Spleen (tissue), 11 donors: ENCODE results near the gene ACACB. TPM values are rescaled to one million over a fixed set of nuclear protein-coding genes. Genes with fewer than 3 reads are reported as not detected.

ENCODE experiments used
- DNase-seq: peaks from one replicate; pipeline ENCODE4 v3.0.0-alpha.2; 2020
- H3K27ac ChIP-seq, 8 donors: fragments of 200-600 bp; sonication (generic) in 7 of 8; 1 replicate in 4 of 8; 2 replicates in 4 of 8; pipeline versions ENCODE4 v1.5.0 to v1.8.0; 2016 to 2021; ENCODE audit warnings: inconsistent platforms in 4 of 8, mild to moderate bottlenecking in 4 of 8, moderate library complexity in 1 of 8
- H3K27me3 ChIP-seq, 7 donors: fragments of 200-600 bp; sonication (generic) in 6 of 7; replicated peaks in 1 of 7; 1 replicate in 4 of 7; 2 replicates in 3 of 7; pipeline versions ENCODE4 v1.5.0 to v1.8.0; 2016 to 2021; ENCODE audit warnings: inconsistent platforms in 3 of 7, mild to moderate bottlenecking in 1 of 7
- H3K36me3 ChIP-seq, 6 donors: fragments of 200-600 bp; sonication (generic) in 5 of 6; 1 replicate in 4 of 6; 2 replicates in 2 of 6; pipeline versions ENCODE4 v1.5.0 to v1.8.0; 2016 to 2021; ENCODE audit warnings: inconsistent platforms in 2 of 6
- H3K4me1 ChIP-seq, 6 donors: fragments of 200-600 bp; sonication (generic) in 5 of 6; 1 replicate in 3 of 6; 2 replicates in 3 of 6; pipeline versions ENCODE4 v1.5.0 to v1.8.0; 2016 to 2021; ENCODE audit warnings: inconsistent platforms in 3 of 6
- H3K4me3 ChIP-seq, 8 donors: fragments of 200-600 bp; sonication (generic) in 7 of 8; 1 replicate in 4 of 8; 2 replicates in 4 of 8; pipeline versions ENCODE4 v1.5.0 to v1.8.0; 2016 to 2021; ENCODE audit warnings: inconsistent platforms in 4 of 8, mild to moderate bottlenecking in 4 of 8, moderate library complexity in 2 of 8
- H3K9me3 ChIP-seq, 8 donors: fragments of 200-600 bp; sonication (generic) in 7 of 8; 1 replicate in 4 of 8; 2 replicates in 4 of 8; pipeline versions ENCODE4 v1.5.0 to v1.8.0; 2016 to 2021; ENCODE audit warnings: inconsistent platforms in 4 of 8
- CTCF ChIP-seq, 11 experiments: fragments of 200-600 bp in 7 of 11; fragments of 450-650 bp in 4 of 11; sonication (generic) in 4 of 11; IDR thresholded peaks in 8 of 11; conservative IDR thresholded peaks in 3 of 11; 1 replicate in 7 of 11; 2 replicates in 4 of 11; pipeline versions ENCODE4 v1.4.0 to v1.8.0; 2016 to 2021; ENCODE audit warnings: antibody characterized with exemption in 11 of 11, inconsistent platforms in 4 of 11, mild to moderate bottlenecking in 1 of 11
- POLR2A ChIP-seq, 3 donors: fragments of 450-650 bp; IDR thresholded peaks; one replicate each; pipeline ENCODE4 v1.5.1; 2017; ENCODE audit warnings: antibody characterized with exemption in 3 of 3, mild to moderate bottlenecking in 1 of 3
- POLR2AphosphoS5 ChIP-seq, 3 donors: sonication (generic); formaldehyde crosslinking; IDR thresholded peaks; one replicate each; pipeline ENCODE4 v1.5.1; 2017; ENCODE audit warnings: antibody characterized with exemption in 3 of 3
- WGBS, 5 donors: extraction: QIAGEN DNeasy Blood & Tissue Kit in 3 of 5; methylation state at CpG; one replicate each; pipeline versions ENCODE4 v1.1.5 to v1.1.7; 2013 to 2018; 5-methylcytosine and 5-hydroxymethylcytosine counted together
- intact Hi-C: fragments of 100-400 bp; cut with DNase I; formaldehyde crosslinking; loops from one replicate; pipeline ENCODE4 v1.15.0; 2023; ENCODE audit warnings: low total_unique reads
- polyA plus RNA-seq, 3 donors: library from polyadenylated mRNA; stranded (reverse); fragments of 200-250 nt; gene quantifications; one replicate each; pipeline ENCODE4 v1.2.1, GENCODE V29; 2013
- total RNA-seq, 7 donors: library from RNA; depleted of rRNA in 3 of 7; stranded (reverse); fragments of >200 nt in 3 of 7; fragmentation: NEBNext Ultra II Directional in 4 of 7; extraction: Animal tissue kit (Norgen Biotek cat#: 25700) in 4 of 7; gene quantifications; one replicate each; pipeline versions ENCODE4 v1.1.0 to v1.2.1, GENCODE V29; 2016 to 2021
- donor health status: healthy with polysubstance abuse.
- donor health status: DM: no; HTN: no; CAD: no; lungs with moderate emphysema.
- donor health status: DM: no; HTN: no; CAD: no.
- donor health status: Bipolar disorder and iron deficiency.
- donor health status: healthy.
- donor health status: DM: no; HTN: no; CAD: no.
- donor health status: DM: yes; HTN: yes; CAD: no.

The ACACB gene
- total and polyA plus RNA-seq, 10 donors = 2.8 to 111 (median 29.1) TPM

- DNase-seq = no peak
- Histone ChIP-seq H3K4me1 (peaks cover 0 to 3% (median 0%) of the 10 kb centered on the region in 6 donors), H3K27ac (no peak overlapping the region), H3K9me3 (peaks cover 0 to 20% (median 16%) of the 10 kb centered on the region in 8 donors), H3K4me3 (no peak overlapping the region), H3K27me3 (no peaks in the 10 kb centered on the region), H3K36me3 (peaks cover 0 to 96% (median 13%) of the 10 kb centered on the region in 6 donors)
- TF ChIP-seq POLR2A (IDR thresholded peaks at IDR 0.05) (no peak), CTCF (IDR thresholded peaks at IDR 0.05 in 8 of 11, conservative IDR thresholded peaks at IDR 0.05 in 3 of 11) (no peak), POLR2AphosphoS5 (IDR thresholded peaks at IDR 0.05) (no peak)
- WGBS, 5 donors = 93 to 97% (median 95%) methylated on average over 7 of the region's 7 CpGs
- intact Hi-C loops = no loop called here
Measured at GRCh38 chr12:109253913-109254544, 137.6 kb downstream of the ACACB start.

- intact Hi-C loops = no loop called here
- TF ChIP-seq POLR2A (IDR thresholded peaks at IDR 0.05) (no peak), CTCF (IDR thresholded peaks at IDR 0.05 in 8 of 11, conservative IDR thresholded peaks at IDR 0.05 in 3 of 11) (no peak), POLR2AphosphoS5 (IDR thresholded peaks at IDR 0.05) (no peak)
- DNase-seq = no peak
- H3K27me3 ChIP-seq = no peaks in the 10 kb centered on the region
- H3K9me3 ChIP-seq = peaks cover 0 to 20% (median 16%) of the 10 kb centered on the region in 8 donors
- peaks cover 0 to 100% (median 17%) of the 10 kb centered on the region in 6 donors for H3K36me3 ChIP-seq
- H3K4me1 ChIP-seq = no peaks in the 10 kb centered on the region
- H3K4me3 ChIP-seq = no peak overlapping the region
- no peak overlapping the region for H3K27ac ChIP-seq
- WGBS, 5 donors = 84 to 97% (median 90%) methylated on average over 5 of the region's 5 CpGs
Measured at GRCh38 chr12:109255377-109255776, 139.0 kb downstream of the ACACB start.

GRCh38 chr12:109256011-109256410 lies 139.6 kb downstream of the ACACB start:
- Histone ChIP-seq H3K27me3 (no peaks in the 10 kb centered on the region), H3K36me3 (peaks cover 0 to 100% (median 20%) of the 10 kb centered on the region in 6 donors), H3K9me3 (peaks cover 0 to 20% (median 16%) of the 10 kb centered on the region in 8 donors), H3K4me1 (no peaks in the 10 kb centered on the region), H3K4me3 (no peak overlapping the region), H3K27ac (no peak overlapping the region)
- 78 to 97% (median 93%) methylated on average over 8 of the region's 8 CpGs for WGBS, 5 donors
- intact Hi-C loops = no loop called here
- no peak for DNase-seq
- TF ChIP-seq CTCF (IDR thresholded peaks at IDR 0.05 in 8 of 11, conservative IDR thresholded peaks at IDR 0.05 in 3 of 11) = no peak
- TF ChIP-seq POLR2AphosphoS5 (IDR thresholded peaks at IDR 0.05) = no peak
- TF ChIP-seq POLR2A (IDR thresholded peaks at IDR 0.05) = no peak

GRCh38 chr12:109258201-109258600 lies 141.8 kb downstream of the ACACB start:
- no peak overlapping the region for H3K4me3 ChIP-seq
- H3K27ac ChIP-seq = no peak overlapping the region
- intact Hi-C loops = no loop called here
- DNase-seq = no peak
- TF ChIP-seq POLR2AphosphoS5 (IDR thresholded peaks at IDR 0.05) (no peak), POLR2A (IDR thresholded peaks at IDR 0.05) (no peak), CTCF (IDR thresholded peaks at IDR 0.05 in 8 of 11, conservative IDR thresholded peaks at IDR 0.05 in 3 of 11) (no peak)
- no peaks in the 10 kb centered on the region for H3K27me3 ChIP-seq
- H3K4me1 ChIP-seq = no peaks in the 10 kb centered on the region
- H3K36me3 ChIP-seq = peaks cover 0 to 100% (median 17%) of the 10 kb centered on the region in 6 donors
- 83 to 95% (median 88%) methylated on average over 2 to 6 of the region's 6 CpGs for WGBS, 5 donors
- peaks cover 0 to 16% (median 15%) of the 10 kb centered on the region in 8 donors for H3K9me3 ChIP-seq
